Suprapubic skin (tissue), 4 donors: ENCODE results near the gene STK17A.

Experiments
- EP300 ChIP-seq: sonication (generic); formaldehyde crosslinking; IDR thresholded peaks from one replicate; pipeline ENCODE4 v1.6.1; 2017; ENCODE audit warnings: antibody characterized with exemption
- POLR2A ChIP-seq, 2 donors: fragments of 450-650 bp; IDR thresholded peaks; one replicate each; pipeline ENCODE4 v1.6.1; 2017; ENCODE audit warnings: antibody characterized with exemption in 2 of 2, mild to moderate bottlenecking in 2 of 2, moderate library complexity in 2 of 2
- POLR2AphosphoS5 ChIP-seq, 3 donors: sonication (generic); formaldehyde crosslinking; IDR thresholded peaks; one replicate each; pipeline ENCODE4 v1.6.1; 2017; ENCODE audit warnings: antibody characterized with exemption in 3 of 3
- TF ChIP-seq, protein P1 (sequence below), 2 donors: fragments of 200-600 bp in 1 of 2; fragments of 450-650 bp in 1 of 2; sonication (generic) in 1 of 2; IDR thresholded peaks; one replicate each; pipeline ENCODE4 v1.5.1; 2016 to 2019; ENCODE audit warnings: antibody characterized with exemption in 2 of 2, mild to moderate bottlenecking in 1 of 2, moderate library complexity in 1 of 2

DNA sequence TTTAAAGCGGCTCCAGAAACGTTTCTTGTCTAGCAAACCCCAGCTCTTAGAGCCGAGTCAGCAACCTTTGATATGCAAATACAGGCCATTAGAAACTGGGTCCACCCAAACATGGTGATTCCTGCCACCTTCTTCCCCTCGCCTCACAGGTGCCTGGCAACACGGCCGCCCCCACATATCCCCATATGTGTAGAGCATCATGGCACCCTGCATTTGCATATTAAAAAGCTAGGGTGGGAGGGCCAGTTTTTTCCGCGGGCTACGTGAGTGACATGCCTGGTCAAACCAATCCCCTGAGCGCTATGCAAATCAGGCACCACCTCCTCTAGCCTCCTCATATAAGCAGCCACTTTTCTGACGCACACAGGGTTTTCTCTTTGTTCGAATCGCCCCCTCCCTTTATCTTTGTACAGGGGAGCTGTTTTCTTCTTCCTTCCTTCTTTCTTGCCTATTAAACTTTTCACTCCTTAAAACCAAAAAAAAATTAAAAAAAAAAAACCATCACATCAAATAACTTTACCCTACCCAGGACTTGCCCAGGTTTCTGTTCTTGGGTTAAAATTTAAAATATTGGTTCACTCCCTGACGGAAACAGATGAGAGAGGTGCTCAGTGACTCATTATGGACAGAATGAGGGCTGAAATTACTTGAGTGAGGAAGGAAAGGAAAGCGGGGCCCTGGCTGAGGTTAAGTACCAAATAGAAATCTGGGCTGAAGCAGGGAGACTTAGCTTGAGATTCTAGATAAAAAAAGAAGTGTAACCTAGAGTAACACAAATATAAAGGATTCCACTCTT lies 86.6 kb downstream of the STK17A start:
- TF ChIP-seq, protein P1, sequence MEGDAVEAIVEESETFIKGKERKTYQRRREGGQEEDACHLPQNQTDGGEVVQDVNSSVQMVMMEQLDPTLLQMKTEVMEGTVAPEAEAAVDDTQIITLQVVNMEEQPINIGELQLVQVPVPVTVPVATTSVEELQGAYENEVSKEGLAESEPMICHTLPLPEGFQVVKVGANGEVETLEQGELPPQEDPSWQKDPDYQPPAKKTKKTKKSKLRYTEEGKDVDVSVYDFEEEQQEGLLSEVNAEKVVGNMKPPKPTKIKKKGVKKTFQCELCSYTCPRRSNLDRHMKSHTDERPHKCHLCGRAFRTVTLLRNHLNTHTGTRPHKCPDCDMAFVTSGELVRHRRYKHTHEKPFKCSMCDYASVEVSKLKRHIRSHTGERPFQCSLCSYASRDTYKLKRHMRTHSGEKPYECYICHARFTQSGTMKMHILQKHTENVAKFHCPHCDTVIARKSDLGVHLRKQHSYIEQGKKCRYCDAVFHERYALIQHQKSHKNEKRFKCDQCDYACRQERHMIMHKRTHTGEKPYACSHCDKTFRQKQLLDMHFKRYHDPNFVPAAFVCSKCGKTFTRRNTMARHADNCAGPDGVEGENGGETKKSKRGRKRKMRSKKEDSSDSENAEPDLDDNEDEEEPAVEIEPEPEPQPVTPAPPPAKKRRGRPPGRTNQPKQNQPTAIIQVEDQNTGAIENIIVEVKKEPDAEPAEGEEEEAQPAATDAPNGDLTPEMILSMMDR (IDR thresholded peaks at IDR 0.05) = no peak
- TF ChIP-seq POLR2AphosphoS5 (IDR thresholded peaks at IDR 0.05) (no peak), EP300 (no peak), POLR2A (IDR thresholded peaks at IDR 0.05) (no peak)
